Activated CD4-positive, alpha-beta T cell treated with anti-CD3 and anti-CD28 coated beads, Interleukin-2, amount 10 ng/mL, durations not matched to agents 7 days and 5 days (primary cell): ENCODE results near the gene LRRC28. TPM values are rescaled to one million over a fixed set of nuclear protein-coding genes. Genes with fewer than 3 reads are reported as not detected.

Experiments
- CTCF ChIA-PET: fragments of 350-600 bp; sonication (Branson Sonifier 250); formaldehyde crosslinking; loops from one replicate; lab custom pipeline; 2021; ENCODE audit warnings: antibody characterized with exemption; lab: Charles Lee
- POLR2A ChIA-PET: fragments of 350-600 bp; sonication (Branson Sonifier 250); formaldehyde crosslinking; loops from one replicate; lab custom pipeline; 2021; ENCODE audit warnings: antibody characterized with exemption; lab: Charles Lee
- DNase-seq: peaks from one replicate; pipeline ENCODE4 v3.0.0-alpha.2; 2020
- H3K27ac Mint-ChIP-seq: one replicate; pipeline ENCODE4 v1.8.0; 2021; ENCODE audit warnings: mild to moderate bottlenecking, moderate library complexity, mixed read lengths
- H3K27me3 Mint-ChIP-seq: one replicate; pipeline ENCODE4 v1.8.0; 2021; ENCODE audit warnings: mixed read lengths
- H3K36me3 Mint-ChIP-seq: one replicate; pipeline ENCODE4 v1.8.0; 2021; ENCODE audit warnings: low read depth, mixed read lengths
- H3K4me1 Mint-ChIP-seq: one replicate; pipeline ENCODE4 v1.8.0; 2021; ENCODE audit warnings: mixed read lengths
- H3K4me3 Mint-ChIP-seq: one replicate; pipeline ENCODE4 v1.8.0; 2021; ENCODE audit warnings: mild to moderate bottlenecking, moderate library complexity, mixed read lengths
- H3K9me3 Mint-ChIP-seq: one replicate; pipeline ENCODE4 v1.8.0; 2021; ENCODE audit warnings: mixed read lengths
- total RNA-seq, 2 experiments: library from RNA; stranded (reverse); gene quantifications; one replicate each; pipeline ENCODE4 v1.2.3, GENCODE V29; 2021

The LRRC28 gene
- total RNA-seq, 2 experiments from 2014 or later = 19.2 to 26.0 TPM

DNA sequence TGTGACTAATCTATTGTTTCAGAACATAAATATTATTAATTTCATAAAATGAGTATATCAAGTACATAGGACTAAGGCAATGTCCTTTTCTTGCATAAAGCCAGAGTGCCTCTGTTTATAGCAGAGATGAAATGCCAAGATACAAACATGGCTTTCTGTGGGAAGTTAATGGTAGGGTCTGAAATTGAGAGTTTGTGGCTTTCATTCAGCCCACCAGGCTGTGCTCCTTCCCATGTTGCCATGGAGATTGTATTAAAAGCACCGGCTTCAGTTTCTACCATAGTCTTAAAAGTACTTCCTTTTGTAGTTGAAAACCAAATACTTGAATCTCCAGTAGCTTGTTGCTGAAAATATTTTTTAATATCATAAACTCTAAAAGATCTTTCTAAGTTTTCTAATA is 114.0 kb downstream of the LRRC28 start:
- Mint-ChIP-seq H3K36me3 (peaks cover 33% of the 10 kb centered on the region), H3K4me3 (no peak overlapping the region), H3K9me3 (peaks cover 17% of the 10 kb centered on the region), H3K27ac (no peak overlapping the region), H3K27me3 (no peaks in the 10 kb centered on the region), H3K4me1 (peaks cover 6% of the 10 kb centered on the region)
- DNase-seq = no peak
- ChIA-PET CTCF (no interaction called here), POLR2A (no interaction called here)

DNA sequence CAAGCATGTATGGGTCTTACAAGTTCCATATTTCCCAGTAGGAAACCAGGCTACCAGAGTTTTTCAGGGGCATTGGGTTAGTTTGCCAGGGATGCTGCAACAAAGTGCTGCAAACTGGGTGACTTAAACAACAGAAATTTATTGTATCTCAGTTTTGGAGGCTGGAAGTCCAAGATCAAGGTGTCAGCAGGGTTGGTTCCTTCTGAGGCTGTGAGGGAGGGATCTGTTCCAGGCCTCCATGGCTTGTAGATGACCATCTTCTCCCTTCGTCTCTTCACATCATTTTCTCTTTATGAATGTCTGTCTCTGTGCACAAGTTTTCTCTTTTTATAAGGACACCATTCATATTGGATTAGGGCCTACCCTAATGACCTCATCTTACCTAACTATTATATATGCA is 114.7 kb downstream of the LRRC28 start:
- Mint-ChIP-seq H3K27me3 (no peaks in the 10 kb centered on the region), H3K27ac (no peak overlapping the region), H3K36me3 (peaks cover 33% of the 10 kb centered on the region), H3K4me3 (no peak overlapping the region), H3K9me3 (peaks cover 17% of the 10 kb centered on the region), H3K4me1 (peaks cover 4% of the 10 kb centered on the region)
- ChIA-PET POLR2A (no interaction called here), CTCF (no interaction called here)
- no peak for DNase-seq

DNA sequence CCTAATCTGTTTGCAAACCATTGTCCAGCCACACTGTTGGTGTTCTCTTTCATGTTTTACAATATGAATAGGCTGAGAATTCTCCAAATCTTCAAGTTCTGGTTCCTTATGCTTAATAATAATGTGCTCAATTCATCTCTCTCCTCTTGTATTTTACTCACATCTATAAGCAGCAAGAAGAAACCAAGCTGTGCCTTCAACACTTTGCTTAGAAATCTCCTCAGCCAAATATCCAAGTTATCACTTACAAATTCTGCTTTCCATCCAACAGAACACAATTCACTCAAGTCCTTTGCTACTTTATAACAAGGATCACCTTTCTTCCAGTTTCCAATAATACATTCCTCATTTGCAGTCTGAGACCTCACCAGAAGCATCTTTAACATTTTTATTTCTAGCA is 117.5 kb downstream of the LRRC28 start:
- POLR2A ChIA-PET = no interaction called here
- Mint-ChIP-seq H3K4me3 (no peak overlapping the region), H3K9me3 (peaks cover 17% of the 10 kb centered on the region), H3K4me1 (peaks cover 18% of the 10 kb centered on the region), H3K36me3 (peaks cover 26% of the 10 kb centered on the region), H3K27me3 (no peaks in the 10 kb centered on the region), H3K27ac (no peak overlapping the region)
- CTCF ChIA-PET = interaction anchor here (0.6 kb wide), 1 partner anchor 9 kb away, joined by 3 read pairs; no protein-coding TSS in a partner anchor
- no peak for DNase-seq

GRCh38 chr15:99369196-99369595 is 117.9 kb downstream of the LRRC28 start:
- DNase-seq = no peak
- H3K4me3 Mint-ChIP-seq = no peak overlapping the region

DNA sequence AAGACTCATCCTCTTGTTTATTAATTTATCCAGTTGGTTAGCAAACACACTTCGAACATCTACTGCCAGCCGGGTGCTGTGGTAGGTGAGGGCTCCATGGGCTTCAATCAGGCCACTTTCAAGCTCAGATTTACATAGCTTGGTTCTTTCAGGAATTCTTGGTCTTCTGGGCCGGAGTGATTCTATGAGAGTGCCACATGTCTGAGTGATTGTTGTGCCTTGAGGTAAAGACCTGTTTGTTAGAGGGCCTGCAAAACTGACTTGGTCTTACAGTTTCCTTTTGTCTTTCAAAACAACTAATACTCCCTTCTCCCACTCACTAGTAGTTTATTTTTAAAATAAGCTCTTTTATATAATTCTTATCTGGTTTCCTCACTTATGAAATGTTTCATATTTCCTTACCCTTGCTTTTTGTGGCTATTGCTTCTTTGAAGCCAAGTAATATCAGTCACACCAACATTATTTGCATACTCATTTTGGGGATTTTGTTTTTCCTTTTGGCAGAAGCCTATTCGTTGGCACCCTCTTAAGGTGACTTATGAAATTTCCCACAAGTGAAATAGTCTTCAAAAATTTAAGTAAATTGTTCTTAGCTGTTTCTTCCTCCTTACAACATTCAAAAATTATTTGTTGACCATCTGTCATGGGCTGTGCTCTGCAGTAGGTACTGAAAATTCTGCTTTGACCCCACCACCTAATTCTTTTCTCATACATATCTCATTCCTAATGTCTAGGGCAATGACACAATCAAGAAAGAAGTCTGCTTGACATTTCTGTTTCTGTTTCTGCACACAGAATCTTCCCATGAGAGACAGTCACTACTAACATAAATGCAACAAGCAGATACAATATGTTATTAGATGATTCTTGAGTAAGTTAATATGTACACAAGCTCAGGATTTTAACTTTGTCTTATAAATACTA is 120.2 kb downstream of the LRRC28 start:
- peaks cover 21% of the 10 kb centered on the region for H3K9me3 Mint-ChIP-seq
- POLR2A ChIA-PET = no interaction called here
- peak overlapping the region; percentile 26 for H3K27ac Mint-ChIP-seq
- peaks cover 18% of the 10 kb centered on the region for H3K4me1 Mint-ChIP-seq
- peaks cover 22% of the 10 kb centered on the region for H3K36me3 Mint-ChIP-seq
- CTCF ChIA-PET = interaction anchor here (1.0 to 1.3 kb wide), 3 partner anchors 9 to 22 kb away, joined by 3 to 4 read pairs (median 3); no protein-coding TSS in a partner anchor
- no peak for DNase-seq
- H3K27me3 Mint-ChIP-seq = no peaks in the 10 kb centered on the region
- no peak overlapping the region for H3K4me3 Mint-ChIP-seq

More at GRCh38 chr15:99369196-99369595, 117.9 kb downstream of the LRRC28 start:
- H3K36me3 Mint-ChIP-seq = peaks cover 23% of the 10 kb centered on the region
- peaks cover 18% of the 10 kb centered on the region for H3K4me1 Mint-ChIP-seq
- no peaks in the 10 kb centered on the region for H3K27me3 Mint-ChIP-seq
- ChIA-PET CTCF (interaction anchor here (0.6 kb wide), 1 partner anchor 9 kb away, joined by 3 read pairs; no protein-coding TSS in a partner anchor), POLR2A (no interaction called here)
- H3K27ac Mint-ChIP-seq = no peak overlapping the region
- H3K9me3 Mint-ChIP-seq = peaks cover 17% of the 10 kb centered on the region

DNA sequence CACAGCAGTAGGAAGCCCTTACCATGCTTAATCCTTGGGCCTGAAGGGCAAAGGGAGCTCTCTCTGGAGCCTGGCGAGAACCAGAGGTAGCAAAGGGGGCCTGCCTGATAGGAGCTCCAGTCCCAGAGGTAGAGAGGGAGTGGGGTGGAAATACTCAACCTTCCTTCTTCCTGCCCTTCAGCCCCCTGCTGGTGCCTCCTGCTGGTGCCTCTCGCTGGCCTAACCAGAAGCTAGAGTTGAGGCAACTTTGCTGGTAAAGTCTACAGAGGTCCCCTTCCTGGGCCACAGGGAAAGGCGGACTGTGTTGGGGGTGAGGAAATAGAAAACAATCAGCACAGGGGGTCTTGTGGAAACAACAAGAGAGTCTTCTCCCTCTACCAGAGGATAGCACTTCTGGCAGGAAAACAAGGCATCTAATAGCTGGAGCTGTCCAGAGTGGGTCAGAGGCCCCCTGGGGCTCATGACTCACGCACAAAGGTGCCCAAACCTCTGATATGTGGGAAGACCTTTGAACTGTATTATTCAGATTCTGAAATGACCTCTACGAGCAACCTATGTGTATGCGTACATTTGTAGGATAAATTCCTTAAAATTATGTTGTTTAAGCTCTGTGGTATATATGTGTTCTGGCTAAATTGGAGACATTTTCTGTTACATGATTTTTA is 133.9 kb downstream of the LRRC28 start:
- Mint-ChIP-seq H3K4me3 (no peak overlapping the region), H3K4me1 (peaks cover 32% of the 10 kb centered on the region), H3K27me3 (no peaks in the 10 kb centered on the region), H3K9me3 (peaks cover 3% of the 10 kb centered on the region), H3K36me3 (peaks cover 36% of the 10 kb centered on the region), H3K27ac (peak overlapping the region; percentile 34)
- ChIA-PET POLR2A (no interaction called here), CTCF (interaction anchor here (0.9 to 1.6 kb wide), 3 partner anchors 14 to 230 kb away, joined by 3 to 4 read pairs (median 3); no protein-coding TSS in a partner anchor)
- DNase-seq = no peak

GRCh38 chr15:99385865-99386264 is 134.6 kb downstream of the LRRC28 start:
- Mint-ChIP-seq H3K27me3 (no peaks in the 10 kb centered on the region), H3K9me3 (peaks cover 3% of the 10 kb centered on the region), H3K4me3 (no peak overlapping the region), H3K4me1 (peaks cover 32% of the 10 kb centered on the region), H3K27ac (peak overlapping the region; percentile 34), H3K36me3 (peaks cover 31% of the 10 kb centered on the region)
- ChIA-PET POLR2A (no interaction called here), CTCF (interaction anchor here (1.6 kb wide), 1 partner anchor 15 kb away, joined by 4 read pairs; no protein-coding TSS in a partner anchor)
- DNase-seq = peak; percentile 12

GRCh38 chr15:99386391-99386790 is 135.1 kb downstream of the LRRC28 start:
- H3K4me1 Mint-ChIP-seq = peaks cover 32% of the 10 kb centered on the region
- H3K27ac Mint-ChIP-seq = peak overlapping the region; percentile 34
- H3K36me3 Mint-ChIP-seq = peaks cover 28% of the 10 kb centered on the region
- DNase-seq = no peak
- ChIA-PET CTCF (no interaction called here), POLR2A (no interaction called here)
- H3K27me3 Mint-ChIP-seq = no peaks in the 10 kb centered on the region
- H3K9me3 Mint-ChIP-seq = no peaks in the 10 kb centered on the region
- H3K4me3 Mint-ChIP-seq = peak overlapping the region; percentile 1

DNA sequence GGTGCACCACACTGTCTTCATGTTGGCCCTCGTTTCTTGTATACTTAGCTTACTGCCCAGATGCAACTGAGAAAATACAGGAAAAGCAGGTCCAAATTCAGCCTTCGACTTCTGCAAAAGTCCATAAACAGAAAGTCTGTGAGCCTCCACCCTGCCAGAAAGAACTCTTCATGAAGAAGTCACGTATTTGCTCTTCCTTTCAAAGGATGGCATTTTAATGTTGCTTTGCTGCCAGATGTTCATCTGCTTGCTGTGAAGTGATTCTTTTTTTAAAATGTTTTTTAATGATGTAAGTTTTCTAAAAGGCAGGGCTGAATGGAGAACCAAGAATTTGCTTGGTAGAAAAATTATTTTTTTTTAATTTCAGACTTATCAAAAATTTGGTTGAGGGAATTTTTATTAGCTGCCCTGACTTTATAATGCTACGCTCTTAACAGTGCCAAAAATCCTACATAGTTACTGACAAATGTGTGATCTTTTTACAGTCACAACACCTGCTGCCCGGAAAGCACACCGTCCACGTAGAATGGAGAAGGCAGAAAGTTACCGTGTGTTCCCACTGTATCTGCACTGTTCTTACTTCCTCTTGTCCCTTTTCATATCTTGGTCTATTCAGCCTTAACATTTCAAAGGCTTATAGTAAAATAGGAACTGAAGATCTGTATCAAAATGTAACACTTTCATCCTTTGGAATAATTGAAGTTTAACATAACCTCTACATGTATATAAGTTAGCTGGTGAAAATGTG is 136.3 kb downstream of the LRRC28 start:
- H3K27me3 Mint-ChIP-seq = no peaks in the 10 kb centered on the region
- H3K27ac Mint-ChIP-seq = no peak overlapping the region
- ChIA-PET POLR2A (no interaction called here), CTCF (no interaction called here)
- peaks cover 33% of the 10 kb centered on the region for H3K4me1 Mint-ChIP-seq
- no peak overlapping the region for H3K4me3 Mint-ChIP-seq
- peaks cover 9% of the 10 kb centered on the region for H3K9me3 Mint-ChIP-seq
- peaks cover 35% of the 10 kb centered on the region for H3K36me3 Mint-ChIP-seq
- DNase-seq = no peak

DNA sequence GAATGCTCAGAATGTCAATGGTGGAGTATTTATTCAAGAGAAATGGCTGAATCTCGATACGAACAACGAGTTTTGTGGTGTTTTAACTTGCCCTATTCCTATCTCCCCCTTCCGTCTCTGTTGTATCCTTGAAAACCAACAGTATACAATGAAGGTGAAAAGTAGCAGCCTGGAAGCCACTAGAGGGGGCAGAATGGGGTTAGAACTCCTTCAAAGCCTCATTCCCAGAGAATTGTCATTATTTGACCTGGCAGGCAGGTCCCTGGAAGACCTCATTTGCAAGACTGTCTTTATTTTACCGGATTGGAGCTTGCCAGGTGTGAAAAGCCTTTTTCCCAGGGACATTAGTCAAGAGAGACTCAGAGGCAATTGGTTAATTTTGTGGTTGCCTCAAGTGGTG is 139.4 kb downstream of the LRRC28 start:
- no peak for DNase-seq
- POLR2A ChIA-PET = no interaction called here

GRCh38 chr15:99393641-99394040 is 142.4 kb downstream of the LRRC28 start:
- no peak for DNase-seq
- Mint-ChIP-seq H3K4me1 (peaks cover 14% of the 10 kb centered on the region), H3K36me3 (peaks cover 21% of the 10 kb centered on the region), H3K9me3 (peaks cover 25% of the 10 kb centered on the region), H3K27ac (peak overlapping the region; percentile 23), H3K27me3 (peaks cover 15% of the 10 kb centered on the region), H3K4me3 (no peak overlapping the region)
- CTCF ChIA-PET = interaction anchor here (1.0 kb wide), 1 partner anchor 22 kb away, joined by 3 read pairs; no protein-coding TSS in a partner anchor
- POLR2A ChIA-PET = no interaction called here

More for the DNA sequence above, 139.4 kb downstream of the LRRC28 start:
- H3K4me1 Mint-ChIP-seq = peaks cover 34% of the 10 kb centered on the region
- no peak overlapping the region for H3K4me3 Mint-ChIP-seq
- H3K9me3 Mint-ChIP-seq = peaks cover 22% of the 10 kb centered on the region
- peaks cover 31% of the 10 kb centered on the region for H3K36me3 Mint-ChIP-seq
- H3K27ac Mint-ChIP-seq = no peak overlapping the region
- H3K27me3 Mint-ChIP-seq = peaks cover 7% of the 10 kb centered on the region
- CTCF ChIA-PET = interaction anchor here (1.0 to 1.4 kb wide), 3 partner anchors 8 to 21 kb away, joined by 3 to 4 read pairs (median 3); no protein-coding TSS in a partner anchor

DNA sequence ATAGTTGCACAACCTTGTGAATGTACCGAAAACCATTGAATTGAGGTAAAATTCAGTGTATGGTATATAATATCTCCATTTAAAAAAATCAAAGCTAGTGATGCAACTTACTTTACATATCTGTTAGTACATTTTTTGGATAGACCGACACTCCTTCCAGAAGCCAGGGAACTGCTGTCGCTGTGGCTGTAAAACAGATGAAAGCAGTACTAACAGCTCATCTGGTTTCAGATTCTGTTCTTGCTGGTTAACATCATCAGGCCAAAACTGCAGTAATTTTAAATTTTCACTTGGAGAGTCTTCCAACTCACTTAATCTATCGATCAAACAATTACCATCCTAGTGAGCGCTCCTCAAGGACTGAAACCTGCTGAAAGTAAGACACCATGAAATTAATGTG is 145.1 kb downstream of the LRRC28 start:
- H3K27ac Mint-ChIP-seq = no peak overlapping the region
- H3K4me1 Mint-ChIP-seq = peaks cover 14% of the 10 kb centered on the region
- ChIA-PET CTCF (no interaction called here), POLR2A (no interaction called here)
- peaks cover 19% of the 10 kb centered on the region for H3K36me3 Mint-ChIP-seq
- peaks cover 15% of the 10 kb centered on the region for H3K27me3 Mint-ChIP-seq
- no peak overlapping the region for H3K4me3 Mint-ChIP-seq
- H3K9me3 Mint-ChIP-seq = peaks cover 25% of the 10 kb centered on the region
- DNase-seq = no peak
